Activated T-helper 2 cell treated with anti-CD3 and anti-CD28 coated beads, Interferon-gamma antibody, Interleukin-2, Interleukin-4, amounts not matched to agents 10 μg/mL and 5 μg/mL and 100 μg/mL, durations not matched to agents 14 hours and 24 hours and 36 hours (primary cell): Measurements from ENCODE around the gene NUP205. TPM values are rescaled to one million over a fixed set of nuclear protein-coding genes. Genes with fewer than 3 reads are reported as not detected.
"Not testable (repeated sequence)": the region's sequence is repeated elsewhere in the genome, so short reads cannot be mapped to it uniquely, and the experiment has no call there.

ENCODE experiments used
- DNase-seq: peaks from one replicate; pipeline ENCODE4 v3.0.0; 2021; ENCODE audit warnings: low spot score
- H3K27ac Mint-ChIP-seq: one replicate; pipeline ENCODE4 v1.8.0; 2021; ENCODE audit warnings: mixed read lengths
- H3K27me3 Mint-ChIP-seq: one replicate; pipeline ENCODE4 v1.8.0; 2021; ENCODE audit warnings: low read depth, mixed read lengths
- H3K36me3 Mint-ChIP-seq: one replicate; pipeline ENCODE4 v1.8.0; 2021; ENCODE audit warnings: low read depth, mixed read lengths
- H3K4me1 Mint-ChIP-seq: one replicate; pipeline ENCODE4 v1.8.0; 2021; ENCODE audit warnings: low read depth, mixed read lengths
- H3K4me3 Mint-ChIP-seq: one replicate; pipeline ENCODE4 v1.8.0; 2021; ENCODE audit warnings: low read depth, mild to moderate bottlenecking, moderate library complexity, mixed read lengths
- H3K9me3 Mint-ChIP-seq: one replicate; pipeline ENCODE4 v1.8.0; 2021; ENCODE audit warnings: mixed read lengths
- intact Hi-C: fragments of 100-400 bp; cut with micrococcal nuclease; formaldehyde crosslinking; loops from one replicate; pipeline ENCODE4 v1.15.1; 2023
- total RNA-seq: library from RNA; stranded (reverse); gene quantifications from 2 replicates; pipeline ENCODE4 v1.2.3, GENCODE V29; 2022

Gene NUP205
- total RNA-seq, 1 donor from 2014 or later, result 127 TPM

DNA sequence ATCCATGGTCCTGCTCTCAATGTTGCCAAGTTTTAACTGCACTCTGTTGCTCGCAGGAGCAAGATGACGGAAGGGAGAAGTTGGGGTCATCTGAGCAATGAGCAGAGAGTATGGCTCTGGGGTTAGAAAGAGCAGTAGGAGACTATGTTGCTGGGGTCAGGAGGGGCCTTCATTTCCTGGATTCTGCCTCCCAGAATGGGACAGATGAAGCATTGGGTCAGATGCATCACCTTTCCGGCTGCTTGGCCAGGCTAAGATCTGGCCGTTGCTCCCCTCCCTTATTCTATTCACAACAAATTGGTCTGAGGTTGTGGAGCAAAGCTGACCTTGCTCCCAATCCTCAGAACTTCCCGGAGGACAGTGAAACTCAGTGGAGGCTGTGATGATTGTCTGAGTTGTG lies 127.0 kb downstream of the NUP205 start:
- intact Hi-C loops, result no loop called here
- DNase-seq, result no peak
- Mint-ChIP-seq H3K4me1 (peaks cover 9% of the 10 kb centered on the region), H3K9me3 (no peaks in the 10 kb centered on the region), H3K4me3 (no peak overlapping the region), H3K27me3 (no peaks in the 10 kb centered on the region), H3K36me3 (no peaks in the 10 kb centered on the region), H3K27ac (no peak overlapping the region)

DNA sequence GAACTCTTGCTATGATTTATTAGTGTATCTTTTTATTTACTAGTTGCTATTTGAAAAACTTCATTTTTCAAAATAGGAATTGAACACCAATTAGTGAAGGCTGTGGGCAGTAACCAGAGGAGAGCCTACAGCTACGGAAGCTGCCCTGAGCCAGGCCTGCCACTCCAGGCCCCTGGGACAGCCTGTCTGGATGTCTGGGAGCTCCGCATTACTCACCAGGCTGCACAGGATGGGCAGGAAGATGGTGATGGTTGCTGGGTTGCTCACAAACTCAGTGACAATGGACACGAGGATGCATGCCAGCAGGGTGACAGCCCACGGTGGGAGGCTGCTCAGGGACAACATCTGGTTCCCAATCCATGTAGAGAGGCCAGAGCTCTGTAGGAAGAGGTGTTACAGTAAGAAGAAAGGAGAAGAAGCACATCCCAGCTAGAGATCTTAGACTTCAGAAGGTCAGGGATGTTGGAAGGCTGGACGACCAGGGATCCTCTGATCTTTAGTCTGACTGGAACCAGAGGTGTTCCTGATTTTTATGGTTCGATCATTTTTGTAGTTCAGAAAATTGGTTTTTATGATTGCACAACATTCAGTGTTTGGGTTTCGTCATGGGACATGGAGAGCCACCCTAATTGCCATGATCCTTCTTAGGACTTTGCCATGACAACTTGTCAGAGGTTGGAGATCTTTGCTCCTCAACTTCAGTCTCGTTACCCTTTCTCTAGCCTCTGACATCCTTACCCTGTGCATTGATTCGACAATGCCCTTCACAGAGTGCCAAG lies 127.8 kb downstream of the NUP205 start:
- no peaks in the 10 kb centered on the region for H3K9me3 Mint-ChIP-seq
- no peak overlapping the region for H3K4me3 Mint-ChIP-seq
- peaks cover 7% of the 10 kb centered on the region for H3K4me1 Mint-ChIP-seq
- intact Hi-C loops, result no loop called here
- no peak for DNase-seq
- H3K27me3 Mint-ChIP-seq, result no peaks in the 10 kb centered on the region
- no peak overlapping the region for H3K27ac Mint-ChIP-seq
- no peaks in the 10 kb centered on the region for H3K36me3 Mint-ChIP-seq

DNA sequence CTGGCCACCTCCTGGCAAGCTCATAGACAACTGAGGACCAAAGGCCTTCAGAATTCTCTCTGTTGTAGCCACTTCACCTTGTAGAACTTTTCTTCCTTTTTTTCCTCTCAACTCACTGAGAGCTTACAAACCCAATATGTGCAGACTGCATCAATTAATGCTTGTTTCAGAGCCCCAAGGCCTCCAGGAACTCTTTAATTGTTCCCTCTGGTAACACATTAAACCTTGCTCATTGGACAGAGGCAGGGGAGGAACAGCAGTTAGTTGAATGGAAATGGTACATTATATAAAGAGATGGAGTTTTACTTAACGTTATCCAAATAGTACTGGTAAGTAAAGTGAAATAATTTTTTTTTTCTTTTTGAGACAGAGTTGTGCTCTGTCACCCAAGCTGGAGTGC lies 129.7 kb downstream of the NUP205 start:
- intact Hi-C loops, result no loop called here
- Mint-ChIP-seq H3K4me1 (no peaks in the 10 kb centered on the region), H3K27me3 (no peaks in the 10 kb centered on the region)

DNA sequence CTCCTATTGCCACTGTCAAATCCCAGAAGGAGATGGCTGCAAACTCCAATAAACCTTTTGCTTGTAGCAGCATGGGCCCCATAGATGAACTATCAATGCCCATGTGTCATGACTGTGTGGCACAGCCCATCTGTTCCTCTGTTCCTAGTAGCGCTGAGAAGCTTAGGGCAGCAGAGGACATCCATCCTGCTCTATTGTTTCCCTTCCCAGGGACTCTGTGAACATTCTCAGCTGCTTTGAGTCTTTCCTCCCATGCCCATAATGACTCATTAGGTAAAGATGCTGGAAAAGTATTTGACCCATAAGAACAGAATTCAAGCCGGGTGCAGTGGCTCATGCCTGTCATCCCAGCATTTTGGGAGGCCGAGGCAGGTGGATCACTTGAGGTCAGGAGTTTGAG lies 132.8 kb downstream of the NUP205 start:
- Mint-ChIP-seq H3K4me1 (no peaks in the 10 kb centered on the region), H3K27me3 (no peaks in the 10 kb centered on the region), H3K27ac (no peak overlapping the region), H3K9me3 (no peaks in the 10 kb centered on the region), H3K36me3 (no peaks in the 10 kb centered on the region), H3K4me3 (no peak overlapping the region)
- intact Hi-C loops, result no loop called here
- DNase-seq, result no peak

More for the DNA sequence above, 129.7 kb downstream of the NUP205 start:
- Mint-ChIP-seq H3K9me3 (no peaks in the 10 kb centered on the region), H3K36me3 (no peaks in the 10 kb centered on the region), H3K27ac (no peak overlapping the region), H3K4me3 (no peak overlapping the region)
- DNase-seq, result no peak

DNA sequence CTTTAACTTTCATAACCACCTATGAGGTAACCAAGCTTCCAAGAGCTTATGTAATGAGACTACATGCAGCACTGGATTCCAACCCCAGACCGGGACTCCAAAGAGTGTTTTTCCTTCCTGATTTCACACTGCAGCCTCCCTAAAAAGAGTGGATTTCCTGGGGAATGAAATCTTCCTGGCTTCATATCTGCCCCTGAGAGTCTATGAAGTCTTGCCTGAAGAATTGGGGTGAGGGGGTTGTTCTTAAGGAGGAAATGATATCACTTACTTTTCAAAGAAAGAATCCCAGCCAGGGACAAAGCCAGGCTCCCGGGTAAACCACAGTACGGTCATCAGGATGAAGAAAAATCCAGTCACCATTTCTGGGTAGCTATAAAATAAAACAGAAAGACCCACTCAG lies 134.3 kb downstream of the NUP205 start:
- intact Hi-C loops, result no loop called here
- H3K9me3 Mint-ChIP-seq, result no peaks in the 10 kb centered on the region
- H3K4me3 Mint-ChIP-seq, result no peak overlapping the region
- H3K27ac Mint-ChIP-seq, result no peak overlapping the region
- no peaks in the 10 kb centered on the region for H3K36me3 Mint-ChIP-seq
- no peak for DNase-seq
- H3K27me3 Mint-ChIP-seq, result no peaks in the 10 kb centered on the region
- no peaks in the 10 kb centered on the region for H3K4me1 Mint-ChIP-seq

DNA sequence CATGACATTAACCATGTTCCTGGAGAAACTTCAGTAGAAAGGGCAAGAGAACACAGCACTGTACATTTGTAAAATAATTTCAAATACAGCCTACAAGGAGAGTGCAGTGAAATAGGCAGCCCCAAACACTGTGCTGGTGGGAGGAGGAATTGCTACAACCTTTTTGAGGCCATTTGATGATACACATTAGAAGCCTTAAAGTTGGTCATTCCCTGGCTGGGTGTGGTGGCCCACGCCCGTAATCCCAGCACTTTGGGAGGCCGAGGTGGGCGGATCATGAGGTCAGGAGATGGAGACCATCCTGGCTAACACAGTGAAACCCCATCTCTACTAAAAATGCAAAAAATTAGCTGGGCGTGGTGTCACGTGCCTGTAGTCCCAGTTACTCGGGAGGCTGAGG lies 134.9 kb downstream of the NUP205 start:
- not testable (repeated sequence) for H3K4me1 Mint-ChIP-seq, H3K4me3 Mint-ChIP-seq, H3K27me3 Mint-ChIP-seq

DNA sequence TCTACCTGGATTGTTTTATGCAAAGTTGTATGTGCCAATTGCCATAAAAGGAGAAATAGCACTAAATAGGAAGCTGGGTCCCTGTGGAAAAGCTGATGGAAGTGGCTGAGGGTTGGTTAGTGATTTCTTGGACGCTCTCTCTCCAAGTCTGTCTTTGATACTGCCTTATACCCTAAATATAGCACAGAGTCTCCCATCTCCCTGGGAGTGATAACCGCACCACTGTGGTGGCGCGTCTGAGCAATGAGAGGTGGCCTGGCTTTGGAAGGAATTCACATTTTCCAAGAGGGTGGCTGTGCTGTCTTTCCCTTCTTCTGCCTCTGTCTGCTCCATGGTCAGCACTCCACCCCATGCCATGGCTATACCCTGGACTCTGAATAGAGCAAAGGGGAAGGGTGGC lies 135.8 kb downstream of the NUP205 start:
- Mint-ChIP-seq H3K27ac (no peak overlapping the region), H3K36me3 (no peaks in the 10 kb centered on the region), H3K4me3 (no peak overlapping the region), H3K4me1 (no peaks in the 10 kb centered on the region), H3K27me3 (no peaks in the 10 kb centered on the region), H3K9me3 (no peaks in the 10 kb centered on the region)
- intact Hi-C loops, result no loop called here
- no peak for DNase-seq

More for the DNA sequence above, 134.9 kb downstream of the NUP205 start:
- H3K36me3 Mint-ChIP-seq, intact Hi-C loops, H3K27ac Mint-ChIP-seq, DNase-seq, H3K9me3 Mint-ChIP-seq: not testable (repeated sequence)

DNA sequence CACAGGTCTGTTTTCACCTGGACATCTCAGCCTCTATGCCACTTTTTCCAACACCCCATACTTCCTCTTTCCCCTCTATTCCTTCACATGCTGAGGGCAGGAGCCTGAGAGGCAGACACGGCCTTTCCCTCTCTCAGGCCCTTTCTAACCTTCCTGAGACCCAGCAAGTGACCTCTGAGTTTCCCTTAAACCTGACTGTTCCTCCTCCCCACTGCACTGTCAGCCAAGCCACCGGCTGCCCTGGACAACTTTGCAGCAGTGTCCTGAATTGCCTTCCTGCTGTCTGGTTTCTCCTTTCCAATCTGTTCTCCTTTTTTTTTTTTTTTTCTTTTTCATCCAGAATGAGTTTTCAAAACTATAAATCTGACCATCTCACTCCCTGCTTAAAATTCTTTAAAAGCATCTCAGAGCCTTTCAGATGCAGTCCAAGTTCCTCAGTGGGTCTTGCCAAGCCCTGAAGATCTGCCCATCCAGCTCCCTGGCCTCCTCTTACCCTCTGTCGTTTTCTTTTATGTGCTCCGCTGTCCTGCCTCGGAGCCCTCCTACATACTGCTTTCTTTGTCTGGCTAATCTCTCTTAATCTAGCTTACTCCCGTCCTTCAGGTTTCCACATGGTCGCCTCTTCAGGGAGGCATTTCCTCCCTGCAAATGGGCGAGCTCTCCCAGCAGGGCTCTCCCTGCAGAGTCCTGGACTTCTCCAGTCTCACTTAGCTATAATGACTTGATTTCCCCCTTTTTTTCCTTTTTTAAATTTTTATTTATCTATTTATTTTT lies 139.7 kb downstream of the NUP205 start:
- H3K27me3 Mint-ChIP-seq, result no peaks in the 10 kb centered on the region
- H3K4me1 Mint-ChIP-seq, result no peaks in the 10 kb centered on the region
- intact Hi-C loops, result no loop called here
- no peaks in the 10 kb centered on the region for H3K9me3 Mint-ChIP-seq
- no peak for DNase-seq
- H3K36me3 Mint-ChIP-seq, result no peaks in the 10 kb centered on the region
- no peak overlapping the region for H3K27ac Mint-ChIP-seq
- H3K4me3 Mint-ChIP-seq, result no peak overlapping the region

Other genes starting within 250 kb of the NUP205 start
- gene CNOT4, start 47.8 kb upstream of the NUP205 start, total RNA-seq, result 19.3 and 24.0 TPM in 2 replicates
- gene STMP1, start 104.6 kb downstream of the NUP205 start, total RNA-seq, result 24.3 and 25.1 TPM in 2 replicates
- not detected in 2 replicates for gene SLC13A4, start 170.3 kb downstream of the NUP205 start, total RNA-seq
- gene FAM180A, start 190.9 kb downstream of the NUP205 start, total RNA-seq, result not detected in 2 replicates